HEK293T (cell line): ENCODE results near the gene UBXN4.

ENCODE experiments used
- BHLHE40 ChIP-seq: fragments of 450-650 bp; IDR thresholded peaks from 2 replicates; pipeline ENCODE4 v1.6.1; 2016; ENCODE audit warnings: mild to moderate bottlenecking, moderate library complexity, borderline replicate concordance
- ELF4 ChIP-seq: fragments of 450-650 bp; IDR thresholded peaks from 2 replicates; pipeline ENCODE4 v1.6.1; 2017; ENCODE audit warnings: antibody characterized with exemption
- FOXA1 ChIP-seq: fragments of 450-650 bp; IDR thresholded peaks from 2 replicates; pipeline ENCODE4 v1.6.1; 2016; ENCODE audit warnings: mild to moderate bottlenecking
- FOXK2 ChIP-seq: fragments of 450-650 bp; IDR thresholded peaks from 2 replicates; pipeline ENCODE4 v1.6.1; 2016; ENCODE audit warnings: mild to moderate bottlenecking
- HDGF ChIP-seq: fragments of 450-650 bp; IDR thresholded peaks from 2 replicates; pipeline ENCODE4 v1.6.1; 2017; ENCODE audit warnings: antibody characterized with exemption, borderline replicate concordance
- LEF1 ChIP-seq: fragments of 450-650 bp; IDR thresholded peaks from 2 replicates; pipeline ENCODE4 v1.6.1; 2017; ENCODE audit warnings: mild to moderate bottlenecking, borderline replicate concordance
- NFRKB ChIP-seq: fragments of 450-650 bp; IDR thresholded peaks from 2 replicates; pipeline ENCODE4 v1.6.1; 2016; ENCODE audit warnings: mild to moderate bottlenecking, moderate library complexity
- SP1 ChIP-seq: fragments of 450-650 bp; IDR thresholded peaks from 2 replicates; pipeline ENCODE4 v1.6.1; 2017
- SUZ12 ChIP-seq: fragments of 450-650 bp; IDR thresholded peaks from 2 replicates; pipeline ENCODE4 v1.6.1; 2016; ENCODE audit warnings: mild to moderate bottlenecking
- TARDBP ChIP-seq: fragments of 450-650 bp; IDR thresholded peaks from 2 replicates; pipeline ENCODE4 v1.6.1; 2016
- ZNF384 ChIP-seq: fragments of 450-650 bp; IDR thresholded peaks from 2 replicates; pipeline ENCODE4 v1.6.1; 2016
- TF ChIP-seq, protein P1 (sequence below): fragments of 450-650 bp; IDR thresholded peaks from 2 replicates; pipeline ENCODE4 v1.6.1; 2016

GRCh38 chr2:135826544-135826943 lies 84.9 kb downstream of the UBXN4 start:
- TF ChIP-seq SP1 (no peak), FOXK2 (no peak), ELF4 (no peak), BHLHE40 (no peak), NFRKB (no peak), SUZ12 (no peak), HDGF (no peak), LEF1 (no peak), FOXA1 (no peak), ZNF384 (no peak), TARDBP (no peak)
- TF ChIP-seq, protein P1, sequence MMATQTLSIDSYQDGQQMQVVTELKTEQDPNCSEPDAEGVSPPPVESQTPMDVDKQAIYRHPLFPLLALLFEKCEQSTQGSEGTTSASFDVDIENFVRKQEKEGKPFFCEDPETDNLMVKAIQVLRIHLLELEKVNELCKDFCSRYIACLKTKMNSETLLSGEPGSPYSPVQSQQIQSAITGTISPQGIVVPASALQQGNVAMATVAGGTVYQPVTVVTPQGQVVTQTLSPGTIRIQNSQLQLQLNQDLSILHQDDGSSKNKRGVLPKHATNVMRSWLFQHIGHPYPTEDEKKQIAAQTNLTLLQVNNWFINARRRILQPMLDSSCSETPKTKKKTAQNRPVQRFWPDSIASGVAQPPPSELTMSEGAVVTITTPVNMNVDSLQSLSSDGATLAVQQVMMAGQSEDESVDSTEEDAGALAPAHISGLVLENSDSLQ: no peak
